ENCODE measurements around the gene IGBP1.

DNA sequence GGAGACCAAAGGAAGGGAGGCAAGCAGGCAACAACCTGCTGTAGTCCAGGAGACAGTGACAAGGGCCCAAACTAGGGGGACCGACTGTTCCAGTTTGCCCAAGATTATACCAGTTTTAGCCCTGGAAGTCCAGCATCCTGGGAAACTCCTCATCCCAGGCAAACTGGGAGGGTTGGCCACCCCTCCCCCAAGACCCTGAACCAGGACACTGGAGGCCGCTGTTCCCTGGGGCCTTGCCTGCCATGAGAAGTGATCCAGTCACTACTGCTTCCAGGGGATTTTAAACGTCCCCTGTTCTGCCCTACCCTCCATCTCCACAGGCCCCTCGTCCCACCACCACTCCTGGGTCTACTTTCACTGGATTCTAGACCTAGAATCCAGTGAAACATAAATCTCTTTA lies 39.7 kb downstream of the IGBP1 start:
- TF ChIP-seq CREB1 (CRISPR knock-in tag; IDR thresholded peaks at IDR 0.05), result no peak
- no peak for TF ChIP-seq RORB (CRISPR knock-in tag; IDR thresholded peaks at IDR 0.05)
- TF ChIP-seq, protein P1, sequence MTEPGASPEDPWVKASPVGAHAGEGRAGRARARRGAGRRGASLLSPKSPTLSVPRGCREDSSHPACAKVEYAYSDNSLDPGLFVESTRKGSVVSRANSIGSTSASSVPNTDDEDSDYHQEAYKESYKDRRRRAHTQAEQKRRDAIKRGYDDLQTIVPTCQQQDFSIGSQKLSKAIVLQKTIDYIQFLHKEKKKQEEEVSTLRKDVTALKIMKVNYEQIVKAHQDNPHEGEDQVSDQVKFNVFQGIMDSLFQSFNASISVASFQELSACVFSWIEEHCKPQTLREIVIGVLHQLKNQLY (CRISPR knock-in tag; IDR thresholded peaks at IDR 0.05), result no peak
- TF ChIP-seq, protein P2, sequence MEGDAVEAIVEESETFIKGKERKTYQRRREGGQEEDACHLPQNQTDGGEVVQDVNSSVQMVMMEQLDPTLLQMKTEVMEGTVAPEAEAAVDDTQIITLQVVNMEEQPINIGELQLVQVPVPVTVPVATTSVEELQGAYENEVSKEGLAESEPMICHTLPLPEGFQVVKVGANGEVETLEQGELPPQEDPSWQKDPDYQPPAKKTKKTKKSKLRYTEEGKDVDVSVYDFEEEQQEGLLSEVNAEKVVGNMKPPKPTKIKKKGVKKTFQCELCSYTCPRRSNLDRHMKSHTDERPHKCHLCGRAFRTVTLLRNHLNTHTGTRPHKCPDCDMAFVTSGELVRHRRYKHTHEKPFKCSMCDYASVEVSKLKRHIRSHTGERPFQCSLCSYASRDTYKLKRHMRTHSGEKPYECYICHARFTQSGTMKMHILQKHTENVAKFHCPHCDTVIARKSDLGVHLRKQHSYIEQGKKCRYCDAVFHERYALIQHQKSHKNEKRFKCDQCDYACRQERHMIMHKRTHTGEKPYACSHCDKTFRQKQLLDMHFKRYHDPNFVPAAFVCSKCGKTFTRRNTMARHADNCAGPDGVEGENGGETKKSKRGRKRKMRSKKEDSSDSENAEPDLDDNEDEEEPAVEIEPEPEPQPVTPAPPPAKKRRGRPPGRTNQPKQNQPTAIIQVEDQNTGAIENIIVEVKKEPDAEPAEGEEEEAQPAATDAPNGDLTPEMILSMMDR (IDR thresholded peaks at IDR 0.05), result no peak
- TF ChIP-seq, protein P3, sequence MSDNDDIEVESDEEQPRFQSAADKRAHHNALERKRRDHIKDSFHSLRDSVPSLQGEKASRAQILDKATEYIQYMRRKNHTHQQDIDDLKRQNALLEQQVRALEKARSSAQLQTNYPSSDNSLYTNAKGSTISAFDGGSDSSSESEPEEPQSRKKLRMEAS (CRISPR knock-in tag; IDR thresholded peaks at IDR 0.05), result no peak
- no peak for TF ChIP-seq RELA (CRISPR knock-in tag; IDR thresholded peaks at IDR 0.05; ENCODE audit: borderline replicate concordance)
- TF ChIP-seq ELF4 (CRISPR knock-in tag; IDR thresholded peaks at IDR 0.05; ENCODE audit: low read depth), result no peak
- TF ChIP-seq, protein P4, sequence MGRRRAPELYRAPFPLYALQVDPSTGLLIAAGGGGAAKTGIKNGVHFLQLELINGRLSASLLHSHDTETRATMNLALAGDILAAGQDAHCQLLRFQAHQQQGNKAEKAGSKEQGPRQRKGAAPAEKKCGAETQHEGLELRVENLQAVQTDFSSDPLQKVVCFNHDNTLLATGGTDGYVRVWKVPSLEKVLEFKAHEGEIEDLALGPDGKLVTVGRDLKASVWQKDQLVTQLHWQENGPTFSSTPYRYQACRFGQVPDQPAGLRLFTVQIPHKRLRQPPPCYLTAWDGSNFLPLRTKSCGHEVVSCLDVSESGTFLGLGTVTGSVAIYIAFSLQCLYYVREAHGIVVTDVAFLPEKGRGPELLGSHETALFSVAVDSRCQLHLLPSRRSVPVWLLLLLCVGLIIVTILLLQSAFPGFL (CRISPR knock-in tag; IDR thresholded peaks at IDR 0.05; ENCODE audit: borderline replicate concordance), result no peak

All from WTC11 (cell line).